GM19372 (cell line): Measurements from ENCODE around the gene THAP3.

Experiments used
- ATAC-seq: cut with Tn5 transposase; IDR thresholded peaks from one replicate; pipeline ENCODE4 v1.9.1; 2021; ENCODE audit warnings: mild to moderate bottlenecking, low read depth, moderate library complexity; ENCODE audit not compliant: unreplicated experiment

The THAP3 gene

GRCh38 chr1:6666696-6667095 is 42.0 kb downstream of the THAP3 start:
- no peak for ATAC-seq

GRCh38 chr1:6667139-6667538 is 42.5 kb downstream of the THAP3 start:
- no peak for ATAC-seq

- ATAC-seq = no peak
Measured at GRCh38 chr1:6668503-6668902, 43.8 kb downstream of the THAP3 start.

- ATAC-seq = no peak
Measured at GRCh38 chr1:6672558-6672957, 47.9 kb downstream of the THAP3 start.

GRCh38 chr1:6673816-6674398 is 49.2 kb downstream of the THAP3 start:
- no peak for ATAC-seq

- ATAC-seq = no peak
Measured at GRCh38 chr1:6674771-6675170, 50.1 kb downstream of the THAP3 start.

- no peak for ATAC-seq
Measured at GRCh38 chr1:6675941-6676340, 51.3 kb downstream of the THAP3 start.
